Measurements from ENCODE around the gene PARD3B. TPM values are rescaled to one million over a fixed set of nuclear protein-coding genes. Genes with fewer than 3 reads are reported as not detected.

Gene PARD3B
- total and polyA plus RNA-seq, 2 of the 8 experiments (the other 6 are each of a cell fraction or from before 2014, with no cell fraction given) = 1.2 to 5.7 TPM

- Histone ChIP-seq H3K23ac (ENCODE audit: insufficient read length) (no peak overlapping the region), H2BK20ac (ENCODE audit: low read length) (no peak overlapping the region), H3K18ac (ENCODE audit: extremely low read depth, low read length) (no peak overlapping the region), H3K79me2 (ENCODE audit: control insufficient read depth in 1 of 2, insufficient read depth in 2 of 2, low read length in 2 of 2) (no peaks in the 10 kb centered on the region), H3K4me1 (replicated peaks in 1 of 4; ENCODE audit: control insufficient read depth in 3 of 4, insufficient read depth in 4 of 4, low read length in 3 of 4) (no peaks in the 10 kb centered on the region), H2AK5ac (ENCODE audit: low read depth, low read length) (no peak overlapping the region), H4K5ac (ENCODE audit: insufficient read length, low read depth, low read length) (no peak overlapping the region), H4K20me1 (replicated peaks in 1 of 2; ENCODE audit: control insufficient read depth in 1 of 2, insufficient read depth in 2 of 2, low read length in 2 of 2) (no peaks in the 10 kb centered on the region), H2BK15ac (ENCODE audit: low read length) (no peak overlapping the region), H3K56ac (replicated peaks; ENCODE audit: insufficient read length, low read depth, low read length) (no peak overlapping the region), H3K79me1 (ENCODE audit: low read depth, low read length) (no peaks in the 10 kb centered on the region), H2AFZ (ENCODE audit: low read length) (no peak overlapping the region), H4K91ac (replicated peaks; ENCODE audit: insufficient read length, low read length) (no peak overlapping the region), H2BK120ac (replicated peaks; ENCODE audit: low read depth, low read length) (no peak overlapping the region), H3K9ac (replicated peaks in 1 of 4; ENCODE audit: extremely low read depth in 1 of 4, low read depth in 3 of 4, low read length in 3 of 4) (no peak overlapping the region), H3K4me2 (ENCODE audit: insufficient read depth in 1 of 2, low read depth in 2 of 2, low read length in 2 of 2) (no peak overlapping the region), H3K4ac (replicated peaks; ENCODE audit: insufficient read length, low read depth, low read length) (no peak overlapping the region), H3K27me3 (replicated peaks in 1 of 4; ENCODE audit: control insufficient read depth in 3 of 4, extremely low read depth in 1 of 4, insufficient read depth in 3 of 4, low read length in 3 of 4) (no peaks in the 10 kb centered on the region), H2BK5ac (ENCODE audit: low read depth, low read length) (no peak overlapping the region), H4K8ac (ENCODE audit: extremely low read depth, insufficient read depth, low read length) (no peak overlapping the region), H3K23me2 (ENCODE audit: low read depth, low read length) (no peaks in the 10 kb centered on the region), H3K4me3 (ENCODE audit: extremely low read depth in 1 of 4, insufficient read depth in 2 of 4, low read depth in 3 of 4, low read length in 4 of 4) (no peak overlapping the region), H3K27ac (ENCODE audit: low read depth, low read length) (no peak overlapping the region), H3K9me3 (ENCODE audit: insufficient read depth in 2 of 2, low read depth in 1 of 2, low read length in 1 of 2) (peaks cover 9 to 11% of the 10 kb centered on the region in 2 experiments; a peak in 3 of 4 replicates), H3K14ac (ENCODE audit: insufficient read length) (no peak overlapping the region), H3K36me3 (ENCODE audit: control insufficient read depth in 2 of 4, insufficient read depth in 4 of 4, low read length in 3 of 4) (peaks cover 0 to 10% (median 7%) of the 10 kb centered on the region in 4 experiments; a peak in 3 of 8 replicates), H2BK12ac (ENCODE audit: low read depth, low read length) (no peak overlapping the region)
- DNase-seq (ENCODE audit: low read depth in 1 of 2, low spot score in 2 of 2) = no peak
- ChIA-PET POLR2A (ENCODE audit: partially characterized antibody) (no interaction called here), CTCF (ENCODE audit: partially characterized antibody) (interaction anchor here (1.1 to 1.3 kb wide), 2 partner anchors 9 to 355 kb away, joined by 3 to 4 read pairs; no protein-coding TSS in a partner anchor)
- WGBS, 2 experiments (ENCODE audit: extremely low coverage in 1 of 2, insufficient coverage in 1 of 2, insufficient read length in 1 of 2, insufficient replicate concordance in 2 of 2, low coverage in 1 of 2, low lambda C conversion rate in 2 of 2, missing lambda C conversion rate in 1 of 2) = 53% methylated on average over 2 of the region's 2 CpGs; no CpG with 5 or more reads in 1 of the 2 experiments
- TF ChIP-seq HDAC6 (IDR thresholded peaks at IDR 0.05; ENCODE audit: low read depth, low read length) (no peak), CEBPB (IDR thresholded peaks at IDR 0.05; ENCODE audit: low read depth, low read length) (no peak), USF2 (IDR thresholded peaks at IDR 0.05; ENCODE audit: low read length) (no peak)
- FAIRE-seq = no peak
Observed at GRCh38 chr2:205321231-205321630, 776.0 kb downstream of the PARD3B start.

Data from H1 (cell line).